H9 (cell line): ENCODE measurements around the gene BPIFB2. TPM values are rescaled to one million over a fixed set of nuclear protein-coding genes. Genes with fewer than 3 reads are reported as not detected.
A peak's percentile ranks its signal among the peaks of the same experiment; 100 is the strongest.

ENCODE experiments used
- DNase-seq: peaks from one replicate; pipeline ENCODE4 v3.0.0-alpha.2; 2017
- H2AFZ ChIP-seq: one replicate; pipeline ENCODE4 v1.6.1; 2013; ENCODE audit warnings: mild to moderate bottlenecking, low read length, control low read depth, moderate library complexity
- H2AK5ac ChIP-seq: 2 replicates; pipeline ENCODE4 v1.6.1; 2013; ENCODE audit warnings: low read length, control low read depth, mixed read lengths; ENCODE audit not compliant: insufficient read length
- H2BK120ac ChIP-seq: one replicate; pipeline ENCODE4 v1.6.1; 2013; ENCODE audit warnings: low read depth, mild to moderate bottlenecking, low read length, control low read depth, inconsistent platforms; ENCODE audit not compliant: poor library complexity, severe bottlenecking
- H2BK12ac ChIP-seq: 2 replicates; pipeline ENCODE4 v1.6.1; 2013; ENCODE audit warnings: low read length, control low read depth, mixed read lengths, low read depth; ENCODE audit not compliant: insufficient read length
- H2BK15ac ChIP-seq: 2 replicates; pipeline ENCODE4 v1.6.1; 2013; ENCODE audit warnings: low read depth, low read length, control low read depth
- H2BK20ac ChIP-seq: one replicate; pipeline ENCODE4 v1.6.1; 2013; ENCODE audit warnings: low read depth, mild to moderate bottlenecking, low read length, control low read depth, inconsistent platforms; ENCODE audit not compliant: poor library complexity, severe bottlenecking
- H2BK5ac ChIP-seq: 2 replicates; pipeline ENCODE4 v1.6.1; 2013; ENCODE audit warnings: low read length, control low read depth, mixed read lengths; ENCODE audit not compliant: insufficient read length
- H3K14ac ChIP-seq: 2 replicates; pipeline ENCODE4 v1.6.1; 2013; ENCODE audit warnings: low read length, control low read depth; ENCODE audit not compliant: insufficient read depth
- H3K18ac ChIP-seq: 2 replicates; pipeline ENCODE4 v1.6.1; 2013; ENCODE audit warnings: low read depth, mild to moderate bottlenecking, mixed read lengths, low read length, control low read depth; ENCODE audit not compliant: insufficient read length
- H3K23ac ChIP-seq: 2 replicates; pipeline ENCODE4 v1.6.1; 2013; ENCODE audit warnings: low read length, control low read depth, mixed read lengths, low read depth; ENCODE audit not compliant: insufficient read length
- H3K23me2 ChIP-seq: 2 replicates; pipeline ENCODE4 v1.6.1; 2013; ENCODE audit warnings: low read depth, mild to moderate bottlenecking, mixed read lengths, low read length, control low read depth; ENCODE audit not compliant: insufficient read length, poor library complexity, severe bottlenecking
- H3K27ac ChIP-seq: 2 replicates; pipeline ENCODE4 v1.5.1; 2013; ENCODE audit warnings: low read length, control low read depth, mixed read lengths, low read depth; ENCODE audit not compliant: insufficient read length
- H3K27me3 ChIP-seq: 2 replicates; pipeline ENCODE4 v1.6.1; 2013; ENCODE audit warnings: low read length, control low read depth, inconsistent platforms; ENCODE audit not compliant: insufficient read depth
- H3K4ac ChIP-seq: 2 replicates; pipeline ENCODE4 v1.6.1; 2013; ENCODE audit warnings: low read depth, mild to moderate bottlenecking, control low read depth, inconsistent platforms, low read length, moderate library complexity
- H3K4me1 ChIP-seq: 2 replicates; pipeline ENCODE4 v1.6.1; 2013; ENCODE audit warnings: low read length, control low read depth, inconsistent platforms; ENCODE audit not compliant: insufficient read depth
- H3K4me2 ChIP-seq: 2 replicates; pipeline ENCODE4 v1.6.1; 2013; ENCODE audit warnings: low read length, control low read depth, mixed read lengths; ENCODE audit not compliant: insufficient read length, insufficient read depth
- H3K56ac ChIP-seq: 2 replicates; pipeline ENCODE4 v1.6.1; 2013; ENCODE audit warnings: low read depth, mild to moderate bottlenecking, mixed read lengths, low read length, control low read depth; ENCODE audit not compliant: insufficient read length
- H3K79me1 ChIP-seq: 2 replicates; pipeline ENCODE4 v1.6.1; 2013; ENCODE audit warnings: low read depth, mild to moderate bottlenecking, moderate library complexity, low read length, control low read depth, inconsistent platforms; ENCODE audit not compliant: insufficient read depth, poor library complexity, severe bottlenecking
- H3K79me2 ChIP-seq: 2 replicates; pipeline ENCODE4 v1.6.1; 2013; ENCODE audit warnings: low read length, control low read depth, inconsistent platforms; ENCODE audit not compliant: insufficient read depth
- H3K9ac ChIP-seq: 2 replicates; pipeline ENCODE4 v1.6.1; 2013; ENCODE audit warnings: low read length, control low read depth, mixed read lengths; ENCODE audit not compliant: insufficient read length; ENCODE audit errors: extremely low read depth
- H3K9me3 ChIP-seq: one replicate; pipeline ENCODE4 v1.6.1; 2013; ENCODE audit warnings: low read depth, low read length, inconsistent platforms; ENCODE audit not compliant: control insufficient read depth
- H3T11ph ChIP-seq: one replicate; pipeline ENCODE4 v1.6.1; 2013; ENCODE audit warnings: mild to moderate bottlenecking, low read length, control low read depth, inconsistent platforms
- H4K20me1 ChIP-seq: one replicate; pipeline ENCODE4 v1.6.1; 2013; ENCODE audit not compliant: control insufficient read depth, insufficient read length, insufficient read depth
- H4K5ac ChIP-seq: 2 replicates; pipeline ENCODE4 v1.6.1; 2013; ENCODE audit warnings: low read depth, mild to moderate bottlenecking, mixed read lengths, low read length, control low read depth; ENCODE audit not compliant: insufficient read length
- H4K8ac ChIP-seq: replicated peaks from 2 replicates; pipeline ENCODE4 v1.6.1; 2013; ENCODE audit warnings: low read length, control low read depth, mixed read lengths, low read depth; ENCODE audit not compliant: insufficient read length
- H4K91ac ChIP-seq: 2 replicates; pipeline ENCODE4 v1.6.1; 2013; ENCODE audit warnings: low read depth, mild to moderate bottlenecking, moderate library complexity, mixed read lengths, low read length, control low read depth; ENCODE audit not compliant: insufficient read length
- H3K27ac Mint-ChIP-seq, 3 experiments: 2 replicates in 2 of 3; 3 replicates in 1 of 3; pipeline ENCODE4 v1.8.0; 2020 to 2021; ENCODE audit warnings: mixed read lengths in 3 of 3, mild to moderate bottlenecking in 1 of 3, moderate library complexity in 1 of 3
- H3K27me3 Mint-ChIP-seq: 2 replicates; pipeline ENCODE4 v1.8.0; 2021; ENCODE audit warnings: low read depth, mild to moderate bottlenecking, moderate library complexity, mixed read lengths
- H3K36me3 Mint-ChIP-seq, 3 experiments: 2 replicates in 2 of 3; 3 replicates in 1 of 3; pipeline ENCODE4 v1.8.0; 2020 to 2021; ENCODE audit warnings: low read depth in 3 of 3, mixed read lengths in 3 of 3; ENCODE audit not compliant: insufficient read depth in 1 of 3
- H3K4me1 Mint-ChIP-seq, 2 experiments: 2 replicates each; pipeline ENCODE4 v1.8.0; 2020; ENCODE audit warnings: mixed read lengths in 2 of 2
- H3K4me3 Mint-ChIP-seq, 2 experiments: 2 replicates in 1 of 2; 3 replicates in 1 of 2; pipeline ENCODE4 v1.8.0; 2020 to 2021; ENCODE audit warnings: mild to moderate bottlenecking in 2 of 2, mixed read lengths in 2 of 2, moderate library complexity in 1 of 2
- H3K9me3 Mint-ChIP-seq, 2 experiments: 2 replicates in 1 of 2; 3 replicates in 1 of 2; pipeline ENCODE4 v1.8.0; 2020; ENCODE audit warnings: mild to moderate bottlenecking in 2 of 2, mixed read lengths in 2 of 2, moderate library complexity in 1 of 2
- CTCF ChIP-seq: fragments of 200-600 bp; sonication (generic); conservative IDR thresholded peaks from 3 replicates; pipeline ENCODE4 v1.8.0; 2021; ENCODE audit warnings: antibody characterized with exemption, mild to moderate bottlenecking
- WGBS: extraction: QIAGEN DNeasy Blood & Tissue Kit; methylation state at CpG from one replicate; pipeline ENCODE4 v1.1.7; 2013; ENCODE audit warnings: missing lambda C conversion rate, low lambda C conversion rate, mixed read lengths; ENCODE audit not compliant: insufficient read length; ENCODE audit errors: extremely low coverage; 5-methylcytosine and 5-hydroxymethylcytosine counted together
- total RNA-seq: library from RNA; stranded (reverse); gene quantifications from 2 replicates; pipeline ENCODE4 v1.2.1, GENCODE V29; 2021

Gene BPIFB2
- total RNA-seq, 1 experiment from 2014 or later: not detected

- Histone ChIP-seq H2BK120ac (no peak overlapping the region), H3K18ac (no peak overlapping the region), H3K56ac (no peak overlapping the region), H2BK12ac (no peak overlapping the region), H2AFZ (no peak overlapping the region), H3T11ph (no peak overlapping the region), H4K91ac (no peak overlapping the region), H3K14ac (no peak overlapping the region; the same call in 1 of the 2 replicates), H2BK20ac (no peak overlapping the region), H4K8ac (no peak overlapping the region), H2BK5ac (no peak overlapping the region), H3K9me3 (no peaks in the 10 kb centered on the region), H3K27ac (no peak overlapping the region), H2BK15ac (no peak overlapping the region), H3K27me3 (no peaks in the 10 kb centered on the region; the same call in 1 of the 2 replicates), H2AK5ac (no peak overlapping the region), H3K79me1 (no peaks in the 10 kb centered on the region), H3K4me2 (no peak overlapping the region), H3K23me2 (no peaks in the 10 kb centered on the region), H4K5ac (no peak overlapping the region), H3K4ac (no peak overlapping the region), H3K23ac (no peak overlapping the region), H3K9ac (no peak overlapping the region), H4K20me1 (no peaks in the 10 kb centered on the region), H3K4me1 (peaks cover 4% of the 10 kb centered on the region; the same call in 1 of the 2 replicates), H3K79me2 (no peaks in the 10 kb centered on the region)
- Mint-ChIP-seq H3K27ac (peak overlapping the region in 2 of 3 experiments; percentile 50 to 94; a peak in 2 of 7 replicates), H3K4me1 (peaks cover 8 to 15% of the 10 kb centered on the region in 2 experiments), H3K27me3 (peaks cover 12% of the 10 kb centered on the region), H3K9me3 (no peaks in the 10 kb centered on the region; a peak in 2 of 5 replicates), H3K4me3 (no peak overlapping the region), H3K36me3 (no peaks in the 10 kb centered on the region)
- no peak for TF ChIP-seq CTCF
- DNase-seq: peak; percentile 23
- no CpG with 5 or more reads among the region's 13 CpGs for WGBS
Measured at GRCh38 chr20:32969356-32970114, 38.0 kb upstream of the BPIFB2 start.
